Smooth muscle cell of trachea (primary cell): ENCODE data around the gene SPTA1. TPM values are rescaled to one million over a fixed set of nuclear protein-coding genes. Genes with fewer than 3 reads are reported as not detected.

Source experiments
- total RNA-seq: library from RNA; depleted of rRNA; stranded (reverse); fragments of >200 nt; gene quantifications from 2 replicates; pipeline ENCODE4 v1.2.1, GENCODE V29; 2014

Gene SPTA1
- total RNA-seq = under 0.01 TPM in 2 replicates

GRCh38 chr1:158686111-158687009, at the start of gene SPTA1:
Gene SPTA1, minus strand, starts transcription at chr1:158686715. Its CDS starts 198 bp downstream, at chr1:158686517.

GRCh38 chr1:158720620-158721019, 34.1 kb upstream of the SPTA1 start, which contains the start of gene OR6K3:
Gene OR6K3, minus strand, starts transcription at chr1:158720720. Its CDS starts 2,605 bp downstream, at chr1:158718115.

GRCh38 chr1:158700552-158700951, 14.0 kb upstream of the SPTA1 start, which contains the start of gene OR6K2:
Gene OR6K2, minus strand, starts transcription at chr1:158700652. Its CDS starts 0 bp downstream, at chr1:158700652.

GRCh38 chr1:158604968-158605367, 81.5 kb downstream of the SPTA1 start, which contains the start of gene OR10Z1:
Gene OR10Z1, plus strand, starts transcription at chr1:158605268. Its CDS starts 1,171 bp downstream, at chr1:158606439.

GRCh38 chr1:158579733-158580132, 106.8 kb downstream of the SPTA1 start, which contains the start of gene OR10X1:
Gene OR10X1, minus strand, starts transcription at chr1:158579899. Its CDS starts 0 bp downstream, at chr1:158579899.

GRCh38 chr1:158570480-158570879, 116.0 kb downstream of the SPTA1 start, which contains the start of gene OR6P1:
Gene OR6P1, minus strand, starts transcription at chr1:158570580. Its CDS starts 6,976 bp downstream, at chr1:158563604.

Other genes with a start within 250 kb of the SPTA1 start
- gene OR10K1, start 224.9 kb downstream of the SPTA1 start, total RNA-seq = not detected in 2 replicates
- gene OR10R2, start 214.5 kb downstream of the SPTA1 start, total RNA-seq = not detected in 2 replicates
- gene OR6Y1, start 132.3 kb downstream of the SPTA1 start, total RNA-seq = not detected in 2 replicates
- not detected in 2 replicates for gene OR6P1, start 116.1 kb downstream of the SPTA1 start, total RNA-seq
- not detected in 2 replicates for gene OR10X1, start 106.8 kb downstream of the SPTA1 start, total RNA-seq
- not detected in 2 replicates for gene OR10Z1, start 81.4 kb downstream of the SPTA1 start, total RNA-seq
- gene OR6K2, start 13.9 kb upstream of the SPTA1 start, total RNA-seq = not detected in 2 replicates
- under 0.01 TPM in 1 of 2 replicates, not detected in the other for gene OR6K3, start 34.0 kb upstream of the SPTA1 start, total RNA-seq
- gene OR6K6, start 68.0 kb upstream of the SPTA1 start, total RNA-seq = not detected in 2 replicates
- not detected in 2 replicates for gene OR6N1, start 85.5 kb upstream of the SPTA1 start, total RNA-seq
- not detected in 2 replicates for gene OR6N2, start 94.5 kb upstream of the SPTA1 start, total RNA-seq
- not detected in 2 replicates for gene MNDA, start 144.6 kb upstream of the SPTA1 start, total RNA-seq
- not detected in 2 replicates for gene PYHIN1, start 244.8 kb upstream of the SPTA1 start, total RNA-seq